Liver (tissue), 3 donors: Measurements from ENCODE around the gene POLG.

Source experiments
- FOXA1 ChIP-seq: IDR thresholded peaks from 2 replicates; pipeline ENCODE4 v1.6.1; 2016; ENCODE audit warnings: antibody characterized with exemption
- GABPA ChIP-seq, 2 donors: IDR thresholded peaks in 1 of 2; conservative IDR thresholded peaks in 1 of 2; 2 replicates each; pipeline ENCODE4 v1.6.1; 2016; ENCODE audit warnings: antibody characterized with exemption in 2 of 2, mild to moderate bottlenecking in 1 of 2, moderate library complexity in 1 of 2
- HNF4A ChIP-seq, 2 donors: conservative IDR thresholded peaks; 2 replicates each; pipeline ENCODE4 v1.6.1; 2016; ENCODE audit warnings: antibody characterized with exemption in 2 of 2, mild to moderate bottlenecking in 2 of 2
- JUND ChIP-seq, 2 donors: IDR thresholded peaks; 2 replicates each; pipeline ENCODE4 v1.6.1; 2016; ENCODE audit warnings: antibody characterized with exemption in 2 of 2
- RAD21 ChIP-seq, 2 donors: IDR thresholded peaks; 2 replicates each; pipeline ENCODE4 v1.6.1; 2016; ENCODE audit warnings: antibody characterized with exemption in 2 of 2, mild to moderate bottlenecking in 2 of 2
- RXRA ChIP-seq, 2 donors: IDR thresholded peaks; 2 replicates each; pipeline ENCODE4 v1.6.1; 2017 to 2018; ENCODE audit warnings: antibody characterized with exemption in 2 of 2, mild to moderate bottlenecking in 1 of 2
- SP1 ChIP-seq: IDR thresholded peaks from 2 replicates; pipeline ENCODE4 v1.6.1; 2018; ENCODE audit warnings: antibody characterized with exemption, mild to moderate bottlenecking
- TAF1 ChIP-seq: conservative IDR thresholded peaks from 2 replicates; pipeline ENCODE4 v1.6.1; 2016; ENCODE audit warnings: antibody characterized with exemption, mild to moderate bottlenecking
- YY1 ChIP-seq: IDR thresholded peaks from 2 replicates; pipeline ENCODE4 v1.6.1; 2016; ENCODE audit warnings: antibody characterized with exemption, mild to moderate bottlenecking
- TF ChIP-seq, protein P1 (sequence below): fragments of 150-350 bp; IDR thresholded peaks from 2 replicates; pipeline ENCODE4 v1.5.1; 2017; ENCODE audit warnings: improper control_type of control experiment, low read depth, low read length; ENCODE audit not compliant: missing input control
- TF ChIP-seq, protein P2 (sequence below): IDR thresholded peaks from 2 replicates; pipeline ENCODE4 v1.6.1; 2016; ENCODE audit warnings: antibody characterized with exemption
- TF ChIP-seq, protein P3 (sequence below): IDR thresholded peaks from 2 replicates; pipeline ENCODE4 v1.6.1; 2016; ENCODE audit warnings: antibody characterized with exemption
- TF ChIP-seq, protein P4 (sequence below): IDR thresholded peaks from 2 replicates; pipeline ENCODE4 v1.6.1; 2016; ENCODE audit warnings: antibody characterized with exemption, mild to moderate bottlenecking
- donor health status: healthy.
- donor health status: healthy.

DNA sequence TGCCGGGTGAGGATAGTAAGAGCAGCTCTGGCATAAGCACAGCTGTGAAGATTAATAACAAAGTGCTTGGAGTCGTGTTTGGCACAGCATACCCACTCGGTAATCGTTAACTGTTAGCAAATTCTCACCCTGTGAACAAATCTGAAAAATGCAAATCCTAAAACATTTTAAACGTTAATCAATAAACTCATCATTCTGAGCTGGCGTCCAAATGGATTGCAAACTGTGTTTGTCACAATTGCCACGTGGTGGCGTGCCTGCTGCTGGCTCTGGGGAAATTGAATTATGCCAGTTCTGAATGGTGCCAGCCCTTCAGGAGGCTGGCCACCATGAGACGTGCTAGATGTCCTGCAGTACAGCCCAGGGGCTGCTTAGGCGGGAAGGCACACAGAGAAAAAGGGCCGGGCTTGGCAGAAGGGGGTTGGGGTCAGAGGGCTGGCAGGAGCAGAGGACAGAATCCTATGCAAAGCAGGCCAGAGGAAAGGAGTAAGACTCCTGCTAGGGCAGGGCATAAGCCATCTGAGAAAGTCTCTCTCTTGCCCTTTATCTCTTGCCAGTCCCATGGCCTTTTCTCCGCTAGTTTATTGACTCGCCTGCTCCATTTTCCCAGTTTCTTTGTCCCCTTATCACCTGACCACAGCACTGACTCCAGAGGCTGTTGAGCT lies 22.1 kb upstream of the POLG start:
- TF ChIP-seq, protein P1, sequence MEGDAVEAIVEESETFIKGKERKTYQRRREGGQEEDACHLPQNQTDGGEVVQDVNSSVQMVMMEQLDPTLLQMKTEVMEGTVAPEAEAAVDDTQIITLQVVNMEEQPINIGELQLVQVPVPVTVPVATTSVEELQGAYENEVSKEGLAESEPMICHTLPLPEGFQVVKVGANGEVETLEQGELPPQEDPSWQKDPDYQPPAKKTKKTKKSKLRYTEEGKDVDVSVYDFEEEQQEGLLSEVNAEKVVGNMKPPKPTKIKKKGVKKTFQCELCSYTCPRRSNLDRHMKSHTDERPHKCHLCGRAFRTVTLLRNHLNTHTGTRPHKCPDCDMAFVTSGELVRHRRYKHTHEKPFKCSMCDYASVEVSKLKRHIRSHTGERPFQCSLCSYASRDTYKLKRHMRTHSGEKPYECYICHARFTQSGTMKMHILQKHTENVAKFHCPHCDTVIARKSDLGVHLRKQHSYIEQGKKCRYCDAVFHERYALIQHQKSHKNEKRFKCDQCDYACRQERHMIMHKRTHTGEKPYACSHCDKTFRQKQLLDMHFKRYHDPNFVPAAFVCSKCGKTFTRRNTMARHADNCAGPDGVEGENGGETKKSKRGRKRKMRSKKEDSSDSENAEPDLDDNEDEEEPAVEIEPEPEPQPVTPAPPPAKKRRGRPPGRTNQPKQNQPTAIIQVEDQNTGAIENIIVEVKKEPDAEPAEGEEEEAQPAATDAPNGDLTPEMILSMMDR = no peak
- TF ChIP-seq, protein P2, sequence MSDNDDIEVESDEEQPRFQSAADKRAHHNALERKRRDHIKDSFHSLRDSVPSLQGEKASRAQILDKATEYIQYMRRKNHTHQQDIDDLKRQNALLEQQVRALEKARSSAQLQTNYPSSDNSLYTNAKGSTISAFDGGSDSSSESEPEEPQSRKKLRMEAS = no peak
- peak; percentile 47 to 59 for TF ChIP-seq RAD21 (IDR thresholded peaks at IDR 0.05)
- no peak for TF ChIP-seq YY1
- TF ChIP-seq RXRA (IDR thresholded peaks at IDR 0.05) = no peak
- TF ChIP-seq JUND (IDR thresholded peaks at IDR 0.05) = no peak
- no peak for TF ChIP-seq SP1
- no peak for TF ChIP-seq FOXA1
- TF ChIP-seq, protein P3, sequence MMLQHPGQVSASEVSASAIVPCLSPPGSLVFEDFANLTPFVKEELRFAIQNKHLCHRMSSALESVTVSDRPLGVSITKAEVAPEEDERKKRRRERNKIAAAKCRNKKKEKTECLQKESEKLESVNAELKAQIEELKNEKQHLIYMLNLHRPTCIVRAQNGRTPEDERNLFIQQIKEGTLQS = no peak
- TF ChIP-seq, protein P4, sequence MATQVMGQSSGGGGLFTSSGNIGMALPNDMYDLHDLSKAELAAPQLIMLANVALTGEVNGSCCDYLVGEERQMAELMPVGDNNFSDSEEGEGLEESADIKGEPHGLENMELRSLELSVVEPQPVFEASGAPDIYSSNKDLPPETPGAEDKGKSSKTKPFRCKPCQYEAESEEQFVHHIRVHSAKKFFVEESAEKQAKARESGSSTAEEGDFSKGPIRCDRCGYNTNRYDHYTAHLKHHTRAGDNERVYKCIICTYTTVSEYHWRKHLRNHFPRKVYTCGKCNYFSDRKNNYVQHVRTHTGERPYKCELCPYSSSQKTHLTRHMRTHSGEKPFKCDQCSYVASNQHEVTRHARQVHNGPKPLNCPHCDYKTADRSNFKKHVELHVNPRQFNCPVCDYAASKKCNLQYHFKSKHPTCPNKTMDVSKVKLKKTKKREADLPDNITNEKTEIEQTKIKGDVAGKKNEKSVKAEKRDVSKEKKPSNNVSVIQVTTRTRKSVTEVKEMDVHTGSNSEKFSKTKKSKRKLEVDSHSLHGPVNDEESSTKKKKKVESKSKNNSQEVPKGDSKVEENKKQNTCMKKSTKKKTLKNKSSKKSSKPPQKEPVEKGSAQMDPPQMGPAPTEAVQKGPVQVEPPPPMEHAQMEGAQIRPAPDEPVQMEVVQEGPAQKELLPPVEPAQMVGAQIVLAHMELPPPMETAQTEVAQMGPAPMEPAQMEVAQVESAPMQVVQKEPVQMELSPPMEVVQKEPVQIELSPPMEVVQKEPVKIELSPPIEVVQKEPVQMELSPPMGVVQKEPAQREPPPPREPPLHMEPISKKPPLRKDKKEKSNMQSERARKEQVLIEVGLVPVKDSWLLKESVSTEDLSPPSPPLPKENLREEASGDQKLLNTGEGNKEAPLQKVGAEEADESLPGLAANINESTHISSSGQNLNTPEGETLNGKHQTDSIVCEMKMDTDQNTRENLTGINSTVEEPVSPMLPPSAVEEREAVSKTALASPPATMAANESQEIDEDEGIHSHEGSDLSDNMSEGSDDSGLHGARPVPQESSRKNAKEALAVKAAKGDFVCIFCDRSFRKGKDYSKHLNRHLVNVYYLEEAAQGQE = no peak
- no peak for TF ChIP-seq TAF1
- TF ChIP-seq GABPA (IDR thresholded peaks at IDR 0.05 in 1 of 2, conservative IDR thresholded peaks at IDR 0.05 in 1 of 2) = no peak
- peak in 1 of 2 donors; percentile 29 for TF ChIP-seq HNF4A (conservative IDR thresholded peaks at IDR 0.05)
